ENCODE results near the gene FCHO1.

DNA sequence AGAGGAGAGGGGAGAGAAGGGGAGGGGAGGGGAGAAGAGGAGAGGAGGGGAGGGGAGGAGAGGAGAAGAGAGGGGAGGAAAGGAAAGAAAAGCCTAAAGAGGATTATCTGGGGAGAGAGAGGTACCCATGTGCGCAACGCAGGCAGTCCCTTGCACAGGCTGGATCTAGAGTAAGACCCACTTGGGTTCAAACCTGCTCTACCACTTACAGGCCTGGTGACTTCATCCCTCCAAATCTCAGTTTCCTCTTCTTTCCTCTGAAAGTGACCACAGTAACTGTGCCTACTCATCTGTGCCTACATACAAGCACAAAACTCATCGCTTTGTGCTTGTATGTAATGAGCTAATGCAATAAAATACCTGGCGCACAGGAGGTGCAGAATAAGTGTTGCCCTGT lies 32.7 kb upstream of the FCHO1 start:
- TF ChIP-seq, protein P1, sequence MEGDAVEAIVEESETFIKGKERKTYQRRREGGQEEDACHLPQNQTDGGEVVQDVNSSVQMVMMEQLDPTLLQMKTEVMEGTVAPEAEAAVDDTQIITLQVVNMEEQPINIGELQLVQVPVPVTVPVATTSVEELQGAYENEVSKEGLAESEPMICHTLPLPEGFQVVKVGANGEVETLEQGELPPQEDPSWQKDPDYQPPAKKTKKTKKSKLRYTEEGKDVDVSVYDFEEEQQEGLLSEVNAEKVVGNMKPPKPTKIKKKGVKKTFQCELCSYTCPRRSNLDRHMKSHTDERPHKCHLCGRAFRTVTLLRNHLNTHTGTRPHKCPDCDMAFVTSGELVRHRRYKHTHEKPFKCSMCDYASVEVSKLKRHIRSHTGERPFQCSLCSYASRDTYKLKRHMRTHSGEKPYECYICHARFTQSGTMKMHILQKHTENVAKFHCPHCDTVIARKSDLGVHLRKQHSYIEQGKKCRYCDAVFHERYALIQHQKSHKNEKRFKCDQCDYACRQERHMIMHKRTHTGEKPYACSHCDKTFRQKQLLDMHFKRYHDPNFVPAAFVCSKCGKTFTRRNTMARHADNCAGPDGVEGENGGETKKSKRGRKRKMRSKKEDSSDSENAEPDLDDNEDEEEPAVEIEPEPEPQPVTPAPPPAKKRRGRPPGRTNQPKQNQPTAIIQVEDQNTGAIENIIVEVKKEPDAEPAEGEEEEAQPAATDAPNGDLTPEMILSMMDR (IDR thresholded peaks at IDR 0.05), result no peak
- no peak for TF ChIP-seq POLR2A (IDR thresholded peaks at IDR 0.05)

All from esophagus squamous epithelium (tissue), 4 donors.